ENCODE measurements around the gene RASA4B.
A peak's percentile ranks its signal among the peaks of the same experiment; 100 is the strongest.
"Not testable (repeated sequence)": the region's sequence is repeated elsewhere in the genome, so short reads cannot be mapped to it uniquely, and the experiment has no call there.

The RASA4B gene

DNA sequence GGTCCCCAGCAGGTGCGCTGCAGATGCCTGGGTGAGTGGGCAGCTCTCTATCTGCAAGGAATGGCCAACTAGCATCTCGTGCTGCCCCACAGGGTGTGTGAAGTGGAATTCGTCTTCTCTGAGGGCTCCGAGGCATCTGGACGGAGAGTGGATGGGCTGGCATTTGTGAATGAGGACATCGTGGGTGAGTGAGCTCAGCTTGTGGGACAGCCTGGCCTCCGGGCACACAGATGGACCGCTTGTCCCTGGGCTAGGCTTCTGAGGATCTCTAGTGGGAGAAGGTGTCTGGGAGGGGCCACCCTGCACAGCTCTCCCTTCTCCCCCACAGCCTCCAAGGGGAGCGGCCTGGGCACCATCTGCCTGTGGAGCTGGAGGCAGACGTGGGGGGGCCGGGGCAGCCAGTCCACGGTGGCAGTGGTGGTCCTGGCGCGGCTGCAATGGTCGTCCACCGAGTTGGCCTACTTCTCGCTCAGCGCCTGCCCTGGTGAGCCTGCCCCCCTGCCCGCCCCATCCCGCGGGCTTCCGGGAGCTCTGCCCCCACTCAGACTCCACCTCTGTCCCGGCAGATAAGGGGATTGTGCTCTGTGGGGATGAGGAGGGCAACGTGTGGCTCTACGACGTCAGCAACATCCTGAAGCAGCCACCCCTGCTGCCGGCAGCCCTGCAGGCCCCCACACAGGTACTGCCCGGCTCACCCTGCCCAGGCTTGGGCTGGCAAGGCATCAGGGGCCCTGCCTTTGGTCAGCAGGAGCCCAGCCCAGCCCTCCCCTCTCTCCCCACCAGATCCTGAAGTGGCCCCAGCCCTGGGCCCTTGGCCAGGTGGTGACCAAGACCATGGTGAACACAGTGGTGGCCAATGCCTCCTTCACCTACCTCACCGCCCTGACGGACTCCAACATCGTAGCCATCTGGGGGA is 45.2 kb downstream of the RASA4B start:
- DNase-seq, result no peak

DNA sequence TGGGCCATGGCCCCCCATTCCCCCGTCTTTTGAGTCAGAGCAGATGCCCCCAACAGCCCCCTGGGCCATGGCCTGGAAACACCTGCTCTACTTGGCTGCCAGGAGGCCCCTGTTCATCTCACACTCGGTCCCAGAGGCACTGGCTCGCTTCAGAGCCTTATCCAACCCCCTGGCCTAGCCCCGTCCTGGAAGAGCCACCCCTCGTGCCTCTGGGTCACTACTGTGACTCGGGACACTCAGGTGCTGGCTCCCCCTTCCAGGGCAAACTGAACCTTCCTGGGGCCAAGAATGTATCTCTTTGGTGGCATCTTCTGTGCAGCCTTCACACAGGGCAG is 45.8 kb downstream of the RASA4B start:
- no peak for DNase-seq

DNA sequence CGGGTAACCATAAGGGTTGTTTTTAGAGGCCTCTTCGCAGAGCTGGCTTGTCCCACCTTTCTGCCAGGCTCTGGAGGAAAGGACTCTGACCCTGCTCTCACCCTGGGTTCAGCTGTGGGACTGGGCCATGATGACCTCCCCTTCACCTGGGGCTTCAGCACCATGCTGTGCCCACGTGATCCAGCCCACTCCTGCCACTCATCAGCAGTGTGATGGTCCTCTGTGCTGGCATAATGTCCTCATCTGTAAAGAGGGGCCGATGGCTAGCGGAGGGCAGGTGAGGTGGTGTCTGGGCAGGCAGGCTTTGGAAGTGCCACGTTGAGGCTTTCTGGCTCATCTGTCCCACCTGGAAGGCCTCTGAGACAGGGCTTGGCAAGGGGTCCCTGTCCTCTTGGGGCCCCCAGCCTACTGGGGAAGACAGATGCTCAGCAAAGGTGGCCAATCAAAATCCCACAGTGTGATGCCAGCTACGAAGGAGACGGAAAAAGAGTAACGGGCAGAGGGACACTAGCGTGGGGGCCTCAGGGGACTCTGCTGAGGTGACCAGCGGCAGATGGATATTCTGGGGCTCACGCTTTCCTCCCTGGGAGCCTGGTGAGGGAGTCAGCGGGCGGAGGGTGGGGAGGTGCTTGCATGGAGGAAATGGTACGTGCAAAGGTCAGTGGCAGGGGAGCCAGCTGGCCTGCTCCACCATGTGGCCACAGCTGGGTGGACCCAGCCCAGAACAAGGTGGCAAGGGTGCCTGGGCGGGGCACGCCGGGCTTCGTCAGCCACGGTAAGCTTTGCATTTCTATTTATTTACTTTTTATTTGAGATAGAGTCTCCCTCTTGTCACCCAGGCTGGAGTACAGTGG is 47.4 kb downstream of the RASA4B start:
- no peak for DNase-seq

DNA sequence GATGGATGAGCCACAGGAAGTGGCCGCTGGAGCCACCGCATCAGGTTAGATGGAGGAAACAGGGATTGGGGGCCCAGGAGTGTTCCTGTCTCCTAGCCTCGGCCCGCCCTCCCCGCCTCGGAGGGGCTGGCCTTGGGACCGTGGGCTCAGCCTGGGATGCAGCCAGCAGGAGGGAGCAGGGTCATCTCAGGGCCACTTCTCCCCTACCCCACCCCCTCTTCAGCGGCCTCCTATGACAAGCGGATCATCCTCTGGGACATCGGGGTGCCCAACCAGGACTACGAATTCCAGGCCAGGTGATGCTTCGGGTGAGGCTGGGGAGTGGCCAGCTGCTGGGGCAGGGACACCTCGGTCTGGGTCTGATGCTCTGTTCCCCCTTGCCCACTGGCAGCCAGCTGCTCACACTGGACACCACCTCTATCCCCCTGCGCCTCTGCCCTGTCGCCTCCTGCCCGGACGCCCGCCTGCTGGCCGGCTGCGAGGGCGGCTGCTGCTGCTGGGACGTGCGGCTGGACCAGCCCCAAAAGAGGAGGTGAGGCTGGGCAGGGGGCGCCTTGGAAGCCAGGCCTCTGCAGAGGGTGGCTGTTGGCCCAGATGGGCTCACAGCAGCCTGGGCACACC is 48.1 kb downstream of the RASA4B start:
- DNase-seq, result no peak

DNA sequence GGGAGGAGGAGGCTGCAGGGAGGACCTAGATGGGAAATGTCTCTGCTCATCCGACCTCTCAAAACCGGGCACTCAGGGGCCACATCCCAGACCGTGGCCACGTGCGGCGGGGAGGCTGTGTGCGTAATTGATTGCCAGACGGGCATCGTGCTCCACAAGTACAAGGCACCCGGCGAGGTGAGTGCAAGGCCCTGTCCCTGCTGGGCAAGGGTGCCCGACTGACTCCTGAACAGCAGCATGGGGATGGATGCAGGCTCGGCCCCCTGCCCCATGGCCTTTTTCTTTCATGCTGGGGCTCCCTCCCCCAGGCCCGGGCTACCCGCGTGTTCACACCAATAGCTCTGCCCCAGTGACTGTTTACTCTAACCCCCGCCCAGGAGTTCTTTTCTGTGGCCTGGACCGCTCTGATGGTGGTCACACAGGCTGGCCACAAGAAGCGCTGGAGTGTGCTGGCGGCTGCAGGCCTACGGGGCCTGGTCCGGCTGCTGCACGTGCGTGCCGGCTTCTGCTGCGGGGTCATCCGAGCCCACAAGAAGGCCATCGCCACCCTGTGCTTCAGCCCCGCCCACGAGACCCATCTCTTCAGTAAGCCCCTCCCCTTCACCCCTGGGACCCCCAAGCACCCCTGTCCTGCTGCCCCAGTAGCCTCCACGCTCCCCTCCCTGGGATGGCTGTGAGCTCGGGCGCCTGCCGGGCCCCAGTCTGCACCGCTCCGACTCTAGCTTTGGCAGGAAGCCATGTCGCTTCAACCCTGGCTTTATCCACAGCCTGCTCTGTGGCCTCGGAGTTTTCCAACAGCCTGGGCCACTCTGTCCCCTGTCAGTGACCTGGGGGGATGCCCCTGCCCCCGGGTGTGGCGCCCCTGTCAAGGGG is 48.9 kb downstream of the RASA4B start:
- DNase-seq, result no peak

DNA sequence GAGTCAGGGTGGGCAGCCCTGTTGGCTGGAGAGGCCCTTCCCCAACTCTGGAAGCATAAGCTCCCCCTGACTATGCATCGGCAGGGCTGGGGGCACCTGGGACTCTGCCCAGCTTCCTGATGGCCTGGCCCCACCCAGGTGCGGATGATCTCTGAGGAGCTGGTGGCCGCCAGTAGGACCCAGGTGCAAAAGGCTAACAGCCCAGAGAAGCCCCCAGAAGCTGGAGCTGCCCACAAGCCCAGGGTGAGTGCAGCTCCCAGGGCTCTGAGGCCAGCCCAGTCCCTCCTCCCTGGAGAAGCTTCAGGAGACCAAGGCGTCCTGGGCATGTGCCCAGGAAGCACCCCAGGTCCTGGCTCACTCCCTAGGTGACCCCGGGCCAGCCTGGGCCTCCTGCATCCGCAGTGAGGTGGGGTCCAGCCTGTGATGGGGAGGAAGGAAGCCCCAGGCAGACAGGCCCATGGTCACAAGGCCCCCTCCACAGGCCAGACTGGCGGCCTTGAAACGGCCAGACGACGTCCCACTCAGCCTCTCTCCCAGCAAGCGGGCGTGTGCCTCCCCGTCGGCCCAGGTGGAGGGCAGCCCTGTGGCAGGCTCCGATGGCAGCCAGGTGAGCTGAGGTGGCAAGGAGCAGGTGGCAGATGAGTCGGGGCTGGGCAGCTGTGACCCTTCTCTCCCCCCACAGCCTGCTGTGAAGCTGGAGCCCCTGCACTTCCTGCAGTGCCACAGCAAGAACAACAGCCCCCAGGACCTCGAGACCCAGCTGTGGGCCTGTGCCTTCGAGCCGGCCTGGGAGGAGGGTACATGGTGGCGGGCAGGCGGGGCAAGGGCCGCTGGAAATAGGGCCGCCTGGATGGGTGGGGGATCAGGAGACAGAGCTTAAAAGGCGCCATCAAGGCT is 49.7 kb downstream of the RASA4B start:
- no peak for DNase-seq

DNA sequence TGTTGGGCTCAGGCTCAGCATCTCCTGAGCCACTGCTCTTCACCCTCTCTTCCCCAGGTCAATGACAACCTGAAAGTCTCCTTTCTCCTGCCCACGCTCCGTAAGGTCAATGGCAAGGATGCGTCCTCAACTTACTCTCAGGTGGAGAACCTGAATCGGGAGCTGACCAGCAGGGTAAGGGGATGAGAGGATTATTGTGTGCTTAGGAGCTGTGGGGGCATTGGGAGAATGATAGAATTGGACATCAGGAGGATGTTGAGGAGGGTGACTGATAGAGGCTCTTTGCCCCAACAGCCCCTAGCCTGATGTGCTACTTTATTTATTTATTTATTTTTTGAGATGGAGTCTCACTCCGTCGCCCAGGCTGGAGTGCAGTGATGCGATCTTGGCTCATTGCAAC is 51.5 kb downstream of the RASA4B start:
- no peak for DNase-seq

DNA sequence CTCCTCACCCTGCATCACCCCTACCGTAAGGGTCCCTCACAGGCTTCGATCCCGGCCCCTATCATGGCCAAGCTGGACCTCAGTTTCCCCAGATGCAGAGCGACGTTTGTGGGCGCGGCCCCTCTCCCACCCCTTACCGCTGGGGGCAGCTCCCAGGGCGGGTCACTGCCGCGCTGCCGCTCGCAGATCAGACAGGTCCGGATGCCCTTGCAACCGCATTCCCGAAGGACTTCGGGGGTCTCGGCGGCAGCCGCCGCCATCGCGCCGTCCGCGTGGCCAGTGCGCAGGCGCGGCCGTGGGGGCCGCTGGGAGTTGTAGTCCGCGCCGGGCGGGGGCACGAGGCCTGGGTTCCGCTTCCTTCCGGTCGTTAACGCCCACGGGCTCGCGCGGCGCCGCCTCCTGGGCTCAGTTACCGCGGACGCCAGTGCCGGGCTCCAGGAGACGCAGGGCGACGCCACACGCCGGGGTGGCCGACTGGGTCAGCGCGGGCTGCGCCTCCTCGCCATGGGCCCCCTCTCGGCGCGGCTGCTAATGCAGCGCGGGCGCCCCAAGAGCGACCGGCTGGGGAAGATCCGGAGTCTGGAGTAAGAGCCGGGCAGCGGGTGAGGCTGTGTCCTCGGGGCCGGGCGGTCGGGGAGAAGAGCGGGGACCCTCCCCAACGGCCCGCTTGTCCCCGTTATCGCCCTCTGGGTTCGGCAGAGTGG is 52.8 kb downstream of the RASA4B start, which contains the start of the genes ALKBH4 and LRWD1:
Gene ALKBH4, minus strand, starts transcription at position 287 of the 704 bp plus-strand sequence. Its CDS starts 27 bp downstream, at position 260.
Gene LRWD1, plus strand, starts transcription at position 408 of the 704 bp plus-strand sequence. Its CDS starts 97 bp downstream, at position 505.
- peak; percentile 97 to 99 for DNase-seq

DNA sequence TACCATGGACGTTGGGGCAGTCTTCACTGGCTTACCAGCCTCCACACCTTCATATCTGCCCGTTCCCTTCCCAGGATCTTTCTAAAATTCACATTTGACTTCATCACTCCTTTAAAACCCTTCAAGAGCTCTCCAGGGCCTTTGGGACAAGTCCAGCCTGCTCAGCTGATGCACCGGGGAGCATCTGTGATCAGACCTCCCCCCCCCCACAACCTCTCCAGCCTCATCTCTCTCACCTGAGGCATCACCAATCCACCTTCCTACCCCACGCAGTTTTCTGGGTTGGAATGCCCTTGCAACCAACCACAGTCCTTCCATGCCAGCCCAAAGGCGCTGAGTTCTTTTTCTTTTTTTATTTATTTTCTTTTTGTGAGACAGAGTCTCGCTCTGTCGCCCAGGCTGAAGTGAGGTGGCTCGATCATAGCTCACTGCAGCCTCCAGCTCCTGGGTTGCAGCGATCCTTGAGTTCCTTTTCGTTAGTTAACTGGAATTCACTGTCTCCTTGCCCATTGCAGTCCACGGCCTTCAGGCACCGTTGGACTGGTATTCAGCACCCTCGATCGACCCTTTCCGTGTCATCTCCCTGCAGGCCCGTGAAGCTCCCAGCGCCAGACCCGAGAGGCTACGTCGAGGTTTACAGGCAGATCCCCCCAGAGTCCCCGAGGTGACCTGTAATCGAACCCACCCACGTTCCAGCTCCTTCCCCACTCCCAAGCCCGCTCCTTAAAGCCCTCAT is 53.6 kb downstream of the RASA4B start:
- no peak for DNase-seq

DNA sequence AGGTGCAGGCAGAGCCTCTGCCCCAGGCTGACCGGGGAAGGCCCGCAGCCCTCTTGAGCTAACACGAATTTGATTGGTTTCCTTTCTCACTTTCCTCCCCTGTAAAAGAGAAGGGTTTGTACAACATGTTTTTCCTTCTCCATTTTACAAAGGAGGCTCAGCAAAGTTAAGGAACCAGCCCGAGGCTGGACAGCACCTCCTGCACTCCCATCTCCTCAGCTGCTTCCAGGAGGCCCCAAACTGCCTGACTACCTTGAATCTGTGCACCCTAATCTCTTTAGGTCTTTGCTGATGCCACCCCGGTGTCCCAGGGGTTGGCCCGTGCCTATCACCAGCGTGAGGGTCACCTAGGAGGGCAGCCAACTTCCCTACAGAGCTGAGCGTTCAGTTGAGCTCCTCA is 57.1 kb downstream of the RASA4B start:
- no peak for DNase-seq

DNA sequence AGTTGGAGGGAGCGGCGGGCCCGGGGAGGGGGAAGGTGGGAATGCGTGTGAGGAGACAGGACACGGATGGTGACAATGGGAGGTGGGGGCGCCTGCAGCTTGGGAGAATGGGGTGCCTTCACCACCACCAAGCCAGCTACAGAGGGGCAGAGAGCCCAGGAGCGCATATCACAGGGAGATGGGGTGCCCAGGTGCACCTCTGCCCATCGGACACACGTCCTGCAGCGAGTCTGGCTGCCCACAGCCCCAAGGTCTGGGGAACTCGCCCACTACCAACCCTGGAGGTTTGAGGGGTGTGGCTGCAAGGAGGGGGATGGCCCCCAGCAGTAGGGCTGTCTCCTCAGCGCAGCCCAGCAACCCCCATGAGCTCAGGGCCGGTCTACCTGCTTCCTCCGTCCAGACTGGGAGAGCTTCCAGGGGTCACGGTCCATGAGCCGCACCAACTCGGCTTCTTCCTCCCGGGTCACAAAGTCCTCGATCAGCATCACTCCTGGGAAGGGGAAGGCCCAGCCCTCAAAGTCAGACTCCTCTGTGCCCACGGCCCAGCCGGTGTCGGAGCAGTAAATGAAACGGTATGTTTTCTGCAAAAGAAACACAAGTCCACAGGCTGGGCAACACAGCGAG is 58.2 kb downstream of the RASA4B start:
- no peak for DNase-seq

DNA sequence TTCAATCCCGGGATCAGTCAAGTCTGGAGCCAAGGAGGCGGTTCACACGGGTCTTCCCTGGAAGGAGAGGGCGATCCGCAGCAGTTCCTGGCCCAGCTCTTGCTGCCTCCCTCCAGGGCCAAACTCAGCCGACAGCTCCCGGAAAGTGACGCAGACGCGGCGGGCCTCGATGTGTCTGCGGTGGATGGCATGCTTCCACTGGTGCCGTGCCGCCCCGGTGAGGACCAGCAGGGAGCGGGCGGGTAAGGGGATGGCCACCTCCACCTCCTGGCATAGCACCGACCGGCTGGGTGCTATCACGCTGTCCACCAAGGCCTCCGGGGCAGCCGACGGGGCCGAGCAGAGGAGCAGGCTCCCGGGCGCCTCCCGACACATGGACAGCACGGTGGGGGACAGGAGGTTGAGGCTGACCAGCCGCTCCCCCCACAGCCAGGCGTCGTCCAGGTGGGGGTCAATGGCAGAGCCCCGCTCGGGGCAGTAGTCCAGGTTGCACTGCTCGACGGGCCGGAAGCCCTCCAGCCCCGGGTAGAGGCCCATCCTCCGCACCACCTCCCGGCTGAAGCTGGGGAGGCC is 60.1 kb downstream of the RASA4B start:
- DNase-seq, result no peak

DNA sequence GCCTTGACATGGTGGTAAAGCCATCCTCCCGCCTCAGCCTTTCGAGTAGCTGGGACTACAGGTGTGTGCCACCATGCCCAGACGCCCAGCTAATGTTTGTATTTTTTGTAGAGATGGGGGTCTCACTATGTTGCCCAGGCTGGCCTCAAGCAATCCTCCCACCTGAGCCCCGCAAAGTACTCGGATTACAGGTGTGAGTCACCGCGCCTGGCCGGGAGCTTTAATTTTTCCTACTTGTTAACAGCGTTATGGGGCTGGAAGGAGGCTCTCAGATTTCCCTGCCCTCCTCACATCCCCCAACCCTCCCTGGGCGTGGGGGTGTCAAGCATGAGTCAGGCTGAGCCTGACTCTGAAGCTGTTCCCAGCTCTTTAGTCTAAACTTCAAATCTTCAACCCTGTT is 61.2 kb downstream of the RASA4B start:
- no peak for DNase-seq

DNA sequence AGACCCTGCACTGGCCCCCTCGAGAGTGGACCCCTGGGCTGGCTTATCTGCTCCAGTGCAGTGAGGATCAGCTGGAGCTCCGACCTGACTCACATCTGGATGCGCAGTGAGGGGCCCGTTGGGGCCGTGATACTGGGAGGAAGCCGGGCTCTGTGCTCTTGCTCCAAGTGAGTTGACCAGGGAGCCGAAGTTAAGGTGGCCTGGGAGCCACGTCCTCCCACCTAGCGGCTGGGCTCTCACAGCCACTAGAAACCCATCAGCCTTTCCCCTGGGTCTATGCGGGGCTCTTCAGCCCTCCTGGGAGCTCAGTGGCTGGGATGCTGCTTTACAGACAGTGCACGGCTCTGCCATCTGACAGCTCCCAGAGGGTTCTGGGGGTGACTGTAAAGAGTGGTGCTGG is 62.0 kb downstream of the RASA4B start:
- no peak for DNase-seq

DNA sequence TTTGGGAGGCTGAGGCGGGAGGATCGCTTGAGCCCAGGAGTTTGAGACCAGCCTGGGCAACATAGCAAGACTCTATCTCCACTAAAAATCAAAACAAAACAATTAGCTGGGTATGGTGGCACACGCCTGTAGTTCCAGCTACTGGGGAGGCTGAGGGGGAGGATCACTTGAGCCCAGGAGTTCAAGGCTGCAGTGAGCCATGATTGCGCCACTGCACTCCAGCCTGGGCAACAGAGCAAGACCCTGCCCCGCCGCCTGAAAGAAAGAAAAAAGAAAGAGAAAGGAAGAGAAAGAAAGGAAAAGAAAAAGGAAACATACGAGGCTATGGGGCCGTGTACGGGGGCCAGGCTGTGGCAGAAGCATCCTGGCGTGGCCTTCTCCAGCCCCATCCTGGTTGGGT is 62.6 kb downstream of the RASA4B start:
- not testable (repeated sequence) for DNase-seq

DNA sequence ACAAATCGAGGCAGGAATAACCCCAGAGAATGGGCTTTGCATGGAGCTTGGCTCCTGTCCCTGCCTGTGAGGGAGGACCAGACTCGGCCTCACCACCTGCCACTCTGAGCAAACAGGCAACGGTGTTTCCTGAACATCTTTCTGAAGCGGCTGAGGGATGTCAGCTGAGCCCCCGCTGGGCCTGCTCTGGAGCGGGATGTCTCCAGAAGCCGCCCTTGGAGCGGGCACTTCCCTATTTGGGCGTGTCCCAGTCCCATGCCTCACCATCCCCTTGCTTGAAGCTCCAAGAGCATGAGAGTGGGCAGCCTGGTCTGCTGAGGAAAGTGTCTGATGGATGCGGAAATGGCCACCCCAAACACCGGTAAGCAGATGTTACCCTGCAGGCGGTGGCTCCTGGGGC is 63.1 kb downstream of the RASA4B start:
- no peak for DNase-seq

DNA sequence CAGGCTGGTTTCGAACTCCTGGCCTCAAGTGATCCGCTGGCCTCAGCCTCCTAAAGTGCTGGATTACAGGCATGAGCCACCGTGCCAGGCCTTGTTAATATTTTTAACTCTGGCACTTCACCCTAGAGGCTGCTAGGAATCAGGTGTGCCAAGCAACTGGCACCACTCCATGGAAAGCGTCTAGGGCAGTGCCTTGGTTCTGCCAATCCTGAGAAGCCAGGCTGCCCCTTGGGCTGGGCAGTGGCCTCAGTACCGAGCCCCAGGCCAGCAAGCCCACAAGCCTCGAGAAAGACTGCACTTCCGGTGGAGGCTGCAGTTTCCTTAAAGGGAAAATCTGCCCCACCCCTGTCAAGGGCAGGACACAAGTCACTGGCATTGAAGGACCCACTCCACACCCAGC is 64.3 kb downstream of the RASA4B start:
- DNase-seq, result no peak

DNA sequence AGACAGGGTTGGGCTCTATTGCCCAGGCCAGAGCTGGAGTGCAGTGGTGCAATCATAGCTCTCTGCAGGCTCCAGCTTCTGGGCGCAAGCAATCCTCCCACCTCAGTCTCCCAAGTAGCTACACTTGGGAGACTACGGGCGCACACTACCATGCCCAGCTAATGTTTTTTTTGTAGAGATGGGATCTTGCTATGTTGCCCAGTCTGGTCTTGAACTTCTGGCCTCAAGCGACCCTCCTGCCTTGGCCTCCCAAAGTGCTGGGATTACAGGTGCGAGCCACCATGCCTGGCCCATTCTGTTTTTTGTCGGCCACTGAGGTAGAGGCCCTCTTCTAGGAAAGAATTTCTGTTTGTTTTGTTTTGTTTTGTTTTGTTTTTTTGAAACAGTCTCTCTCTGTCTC is 65.1 kb downstream of the RASA4B start:
- no peak for DNase-seq

Measured in activated T-cell treated with anti-CD3 and anti-CD28 coated beads, Interleukin-2, amount 50 U/mL, for 48 hours (primary cell).